Kidney (tissue), 14 donors: ENCODE measurements around the gene TIMP4. TPM values are rescaled to one million over a fixed set of nuclear protein-coding genes. Genes with fewer than 3 reads are reported as not detected.

Experiments used
- DNase-seq, 5 donors: peaks; one replicate each; pipeline ENCODE4 v3.0.0-alpha.2; 2013 to 2020
- FAIRE-seq: peaks from 2 replicates; lab custom pipeline; 2012; peaks lifted over from hg19 to GRCh38; lab: Jason Lieb, UNC
- H3K27ac ChIP-seq, 2 donors: one replicate each; pipeline ENCODE4 v1.7.0; 2013; ENCODE audit warnings: low read depth in 2 of 2, low read length in 2 of 2, inconsistent platforms in 1 of 2
- H3K27me3 ChIP-seq: one replicate; pipeline ENCODE4 v1.7.1; 2013; ENCODE audit warnings: low read length, inconsistent platforms; ENCODE audit not compliant: control insufficient read depth, insufficient read depth
- H3K36me3 ChIP-seq, 3 donors: one replicate each; pipeline versions ENCODE4 v1.7.0 to v1.7.1; 2013; ENCODE audit warnings: low read length in 3 of 3, control low read depth in 1 of 3, inconsistent platforms in 1 of 3; ENCODE audit not compliant: insufficient read depth in 3 of 3, control insufficient read depth in 2 of 3
- H3K4me1 ChIP-seq, 3 donors: one replicate each; pipeline versions ENCODE4 v1.7.0 to v1.7.1; 2013; ENCODE audit warnings: low read length in 3 of 3, inconsistent platforms in 1 of 3, low read depth in 1 of 3; ENCODE audit not compliant: control insufficient read depth in 2 of 3, insufficient read depth in 2 of 3
- H3K4me3 ChIP-seq, 3 donors: one replicate each; pipeline versions ENCODE4 v1.7.0 to v1.8.1; 2013; ENCODE audit warnings: low read length in 3 of 3, control low read depth in 1 of 3, inconsistent platforms in 1 of 3
- H3K9ac ChIP-seq, 3 donors: one replicate each; pipeline versions ENCODE4 v1.7.0 to v1.7.1; 2013; ENCODE audit warnings: low read length in 3 of 3, control low read depth in 1 of 3, inconsistent platforms in 1 of 3
- H3K9me3 ChIP-seq, 3 donors: one replicate each; pipeline versions ENCODE4 v1.7.0 to v1.7.1; 2013; ENCODE audit warnings: low read length in 3 of 3, control low read depth in 1 of 3, inconsistent platforms in 1 of 3; ENCODE audit not compliant: control insufficient read depth in 2 of 3, insufficient read depth in 1 of 3
- CTCF ChIP-seq: IDR thresholded peaks from 3 replicates; pipeline ENCODE4 v1.5.1; 2012; ENCODE audit warnings: mild to moderate bottlenecking, moderate library complexity, borderline replicate concordance; ENCODE audit not compliant: insufficient read depth; ENCODE audit errors: extremely low read depth
- intact Hi-C: fragments of 100-400 bp; cut with DNase I; formaldehyde crosslinking; loops from one replicate; pipeline ENCODE4 v1.11.1; 2022
- polyA plus RNA-seq: library from polyadenylated mRNA; stranded (reverse); fragments of 350-450 nt; fragmentation: Illumina TruSeq; extraction: RNeasy Lipid Tissue Mini Kit (QIAGEN cat#74804); gene quantifications from one replicate; pipeline ENCODE4 v1.2.3, GENCODE V29; 2014; ENCODE audit warnings: low read depth, low replicate concordance; ENCODE audit not compliant: insufficient read depth
- total RNA-seq: library from RNA; stranded (reverse); fragmentation: NEBNext Ultra II Directional; extraction: Animal tissue kit (Norgen Biotek cat#: 25700); gene quantifications from one replicate; pipeline ENCODE4 v1.2.1, GENCODE V29; 2021
- donor health status: control.
- donor health status: control.
- donor health status: control.
- donor health status: control.
- donor health status: control.
- donor health status: DM: yes; HTN: yes; CAD: no.
- donor health status: Normal renal cell carcinoma (clear cell type).

Gene TIMP4
- total and polyA plus RNA-seq, 2 donors from 2014 or later: 2.4 to 7.6 TPM

GRCh38 chr3:12180631-12181030 is 21.9 kb upstream of the TIMP4 start:
- FAIRE-seq: no peak

GRCh38 chr3:12180218-12180617 is 21.5 kb upstream of the TIMP4 start:
- TF ChIP-seq CTCF: no peak
- no peaks in the 10 kb centered on the region for H3K27me3 ChIP-seq
- FAIRE-seq: no peak
- H3K27ac ChIP-seq: no peak overlapping the region
- H3K9me3 ChIP-seq: no peaks in the 10 kb centered on the region
- no peaks in the 10 kb centered on the region for H3K36me3 ChIP-seq
- H3K9ac ChIP-seq: no peak overlapping the region
- H3K4me1 ChIP-seq: peaks cover 0 to 6% (median 0%) of the 10 kb centered on the region in 3 donors
- intact Hi-C loops: no loop called here
- no peak overlapping the region for H3K4me3 ChIP-seq
- peak in 2 of 5 donors; percentile 51 to 83 for DNase-seq

More at GRCh38 chr3:12180631-12181030, 21.9 kb upstream of the TIMP4 start:
- no peak overlapping the region for H3K9ac ChIP-seq
- no peaks in the 10 kb centered on the region for H3K27me3 ChIP-seq
- intact Hi-C loops: no loop called here
- no peak overlapping the region for H3K27ac ChIP-seq
- no peaks in the 10 kb centered on the region for H3K9me3 ChIP-seq
- no peak for TF ChIP-seq CTCF
- no peak overlapping the region for H3K4me3 ChIP-seq
- peaks cover 0 to 6% (median 0%) of the 10 kb centered on the region in 3 donors for H3K4me1 ChIP-seq
- H3K36me3 ChIP-seq: no peaks in the 10 kb centered on the region
- no peak for DNase-seq

- Histone ChIP-seq H3K27ac (no peak overlapping the region), H3K36me3 (no peaks in the 10 kb centered on the region), H3K9ac (no peak overlapping the region), H3K27me3 (no peaks in the 10 kb centered on the region), H3K4me3 (no peak overlapping the region), H3K9me3 (no peaks in the 10 kb centered on the region), H3K4me1 (peaks cover 0 to 6% (median 0%) of the 10 kb centered on the region in 3 donors)
- no peak for TF ChIP-seq CTCF
- DNase-seq (no peak), FAIRE-seq (no peak)
- intact Hi-C loops: no loop called here
These were observed 20.7 kb upstream of the TIMP4 start for GRCh38 chr3:12179441-12179840.
